Measurements from ENCODE around the gene EMX1. TPM values are rescaled to one million over a fixed set of nuclear protein-coding genes. Genes with fewer than 3 reads are reported as not detected.
A peak's percentile ranks its signal among the peaks of the same experiment; 100 is the strongest.

Gene EMX1
- total RNA-seq, 4 donors from 2014 or later: 0.38 to 4.0 TPM; not detected in 2

- no peak for ATAC-seq (ENCODE audit: low FRiP score)
- DNase-seq (ENCODE audit: low spot score): no peak
- TF ChIP-seq, protein P1, sequence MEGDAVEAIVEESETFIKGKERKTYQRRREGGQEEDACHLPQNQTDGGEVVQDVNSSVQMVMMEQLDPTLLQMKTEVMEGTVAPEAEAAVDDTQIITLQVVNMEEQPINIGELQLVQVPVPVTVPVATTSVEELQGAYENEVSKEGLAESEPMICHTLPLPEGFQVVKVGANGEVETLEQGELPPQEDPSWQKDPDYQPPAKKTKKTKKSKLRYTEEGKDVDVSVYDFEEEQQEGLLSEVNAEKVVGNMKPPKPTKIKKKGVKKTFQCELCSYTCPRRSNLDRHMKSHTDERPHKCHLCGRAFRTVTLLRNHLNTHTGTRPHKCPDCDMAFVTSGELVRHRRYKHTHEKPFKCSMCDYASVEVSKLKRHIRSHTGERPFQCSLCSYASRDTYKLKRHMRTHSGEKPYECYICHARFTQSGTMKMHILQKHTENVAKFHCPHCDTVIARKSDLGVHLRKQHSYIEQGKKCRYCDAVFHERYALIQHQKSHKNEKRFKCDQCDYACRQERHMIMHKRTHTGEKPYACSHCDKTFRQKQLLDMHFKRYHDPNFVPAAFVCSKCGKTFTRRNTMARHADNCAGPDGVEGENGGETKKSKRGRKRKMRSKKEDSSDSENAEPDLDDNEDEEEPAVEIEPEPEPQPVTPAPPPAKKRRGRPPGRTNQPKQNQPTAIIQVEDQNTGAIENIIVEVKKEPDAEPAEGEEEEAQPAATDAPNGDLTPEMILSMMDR (IDR thresholded peaks at IDR 0.05): no peak
These were observed 9.0 kb downstream of the EMX1 start for GRCh38 chr2:72926368-72926767.

DNA sequence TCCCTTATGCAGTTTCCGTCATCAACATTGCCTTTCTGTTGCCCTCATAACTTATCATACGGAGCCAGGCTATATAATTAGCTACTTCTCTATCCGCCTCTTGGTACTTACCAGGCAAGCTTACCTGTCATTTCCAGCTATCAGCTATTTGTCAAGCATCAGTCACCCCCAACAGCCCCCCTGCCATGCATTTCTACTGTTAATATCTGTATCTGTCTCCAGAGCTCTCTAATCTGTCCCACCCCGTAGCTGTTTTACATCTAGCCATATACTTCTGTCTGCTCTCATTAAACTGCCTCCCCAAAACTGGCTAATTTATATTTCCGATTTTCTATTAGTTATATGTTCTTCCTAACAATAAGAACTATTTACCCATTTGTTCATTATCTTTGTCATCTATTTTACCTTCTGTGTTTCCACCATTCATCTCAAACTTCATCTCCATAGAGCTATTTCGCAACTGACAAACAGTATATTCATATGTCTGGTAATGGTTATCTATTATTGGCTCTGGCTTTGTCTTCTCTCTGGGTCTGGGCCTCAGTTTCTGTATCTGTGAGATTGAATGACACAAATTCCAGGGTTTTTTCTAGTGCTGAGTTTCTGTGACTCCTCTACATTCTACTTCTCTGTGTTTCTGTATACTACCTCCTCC is 9.6 kb downstream of the EMX1 start:
- DNase-seq (ENCODE audit: low spot score) (no peak), ATAC-seq (ENCODE audit: low FRiP score) (no peak)

GRCh38 chr2:72927619-72928550 is 10.6 kb downstream of the EMX1 start:
- TF ChIP-seq, protein P1 (IDR thresholded peaks at IDR 0.05): no peak
- ATAC-seq (ENCODE audit: low FRiP score): no peak
- DNase-seq (ENCODE audit: low spot score): peak; percentile 1

More for the DNA sequence above, 9.6 kb downstream of the EMX1 start:
- TF ChIP-seq, protein P1 (IDR thresholded peaks at IDR 0.05): no peak

GRCh38 chr2:72929010-72929409 is 11.7 kb downstream of the EMX1 start:
- TF ChIP-seq, protein P1 (IDR thresholded peaks at IDR 0.05): no peak
- DNase-seq (ENCODE audit: low spot score) (peak; percentile 4), ATAC-seq (ENCODE audit: low FRiP score) (no peak)

GRCh38 chr2:72931280-72931910 is 14.1 kb downstream of the EMX1 start:
- ATAC-seq (ENCODE audit: low FRiP score) (no peak), DNase-seq (ENCODE audit: low spot score) (no peak)
- TF ChIP-seq, protein P1 (IDR thresholded peaks at IDR 0.05): no peak

DNA sequence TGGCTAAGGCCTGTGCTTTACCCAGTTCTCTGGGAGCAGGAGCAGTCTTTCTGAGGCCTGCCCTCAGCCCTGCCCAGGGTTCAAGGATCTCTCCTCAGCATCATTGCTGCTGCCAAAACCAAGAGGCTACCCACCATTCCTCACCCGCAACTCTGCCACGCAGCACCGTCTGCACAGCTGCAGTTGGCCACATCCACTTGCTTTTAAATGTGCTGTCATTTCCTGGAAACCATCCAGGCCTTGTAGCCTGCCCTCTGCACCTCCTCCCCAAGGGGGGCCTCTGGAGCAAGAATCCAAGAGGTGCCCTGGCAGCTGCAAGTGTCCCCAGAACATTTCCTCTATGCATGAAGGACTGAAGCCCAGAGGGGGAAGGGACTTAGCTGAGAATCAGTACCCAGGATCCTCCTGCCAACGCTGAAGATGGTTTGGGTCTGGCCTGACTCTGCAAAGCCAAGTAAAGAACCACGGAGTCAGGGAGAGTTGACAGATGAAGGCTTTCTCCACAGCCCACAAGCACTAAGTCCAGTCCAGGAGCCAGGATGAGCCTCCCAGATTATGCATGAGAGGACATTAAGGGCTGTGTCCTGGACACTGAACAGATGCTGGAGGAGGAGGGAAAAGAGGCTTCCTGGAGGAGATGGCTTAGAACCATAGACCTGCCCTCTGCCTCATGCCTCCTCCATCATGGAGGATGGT is 14.9 kb downstream of the EMX1 start:
- ATAC-seq (ENCODE audit: low FRiP score): no peak
- no peak for DNase-seq (ENCODE audit: low spot score)
- TF ChIP-seq, protein P1 (IDR thresholded peaks at IDR 0.05): no peak
